Activated CD8-positive, alpha-beta memory T cell treated with anti-CD3 and anti-CD28 coated beads, Interleukin-2, amount 50 U/mL, for 1 hour (primary cell): Measurements from ENCODE around the gene NCDN.

Source experiments
- DNase-seq: peaks from one replicate; pipeline ENCODE4 v3.0.0-alpha.2; 2020; ENCODE audit errors: extremely low read depth

Gene NCDN

DNA sequence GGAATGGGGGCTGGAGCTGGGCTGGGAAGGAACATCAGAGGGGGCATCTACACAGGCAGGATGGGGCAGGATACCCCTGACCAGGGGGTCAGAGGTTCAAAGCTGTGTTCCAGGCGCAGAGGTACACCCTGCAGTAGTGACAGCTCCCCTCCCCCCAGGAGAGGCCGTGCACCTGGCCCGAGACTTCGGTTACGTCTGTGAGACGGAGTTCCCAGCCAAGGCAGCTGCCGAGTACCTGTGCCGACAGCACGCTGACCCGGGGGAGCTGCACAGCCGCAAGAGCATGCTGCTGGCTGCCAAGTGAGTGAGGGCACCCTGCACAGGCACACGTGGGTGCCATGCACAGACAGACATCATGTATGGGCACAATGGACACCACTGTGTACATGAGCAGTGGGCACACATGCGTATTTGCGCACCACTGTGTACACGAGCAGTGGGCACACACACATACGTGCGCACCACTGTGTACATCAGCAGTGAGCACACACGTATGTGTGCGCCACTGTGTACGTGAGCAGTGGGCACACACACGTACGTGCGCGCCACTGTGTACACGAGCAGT, 33.0 kb downstream of the NCDN start:
- DNase-seq, result no peak

DNA sequence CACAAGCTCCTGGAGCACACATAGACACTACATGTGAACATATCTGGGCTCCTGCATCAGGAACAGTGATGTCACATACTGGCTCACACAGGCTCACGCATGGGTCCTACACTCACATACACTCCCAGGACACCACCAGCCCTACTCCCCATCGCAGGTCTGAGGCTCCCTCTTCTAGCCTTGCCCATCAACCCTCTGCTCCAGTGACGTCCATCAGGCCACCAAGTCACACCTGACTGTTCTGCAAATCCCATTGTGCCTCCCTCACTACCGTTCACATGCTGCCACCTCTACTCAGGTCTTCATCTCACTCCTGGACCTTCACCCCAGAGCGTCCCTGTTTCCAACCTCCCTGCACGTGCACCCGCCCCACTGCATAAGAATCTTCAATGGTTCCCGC, 33.6 kb downstream of the NCDN start:
- DNase-seq, result no peak

DNA sequence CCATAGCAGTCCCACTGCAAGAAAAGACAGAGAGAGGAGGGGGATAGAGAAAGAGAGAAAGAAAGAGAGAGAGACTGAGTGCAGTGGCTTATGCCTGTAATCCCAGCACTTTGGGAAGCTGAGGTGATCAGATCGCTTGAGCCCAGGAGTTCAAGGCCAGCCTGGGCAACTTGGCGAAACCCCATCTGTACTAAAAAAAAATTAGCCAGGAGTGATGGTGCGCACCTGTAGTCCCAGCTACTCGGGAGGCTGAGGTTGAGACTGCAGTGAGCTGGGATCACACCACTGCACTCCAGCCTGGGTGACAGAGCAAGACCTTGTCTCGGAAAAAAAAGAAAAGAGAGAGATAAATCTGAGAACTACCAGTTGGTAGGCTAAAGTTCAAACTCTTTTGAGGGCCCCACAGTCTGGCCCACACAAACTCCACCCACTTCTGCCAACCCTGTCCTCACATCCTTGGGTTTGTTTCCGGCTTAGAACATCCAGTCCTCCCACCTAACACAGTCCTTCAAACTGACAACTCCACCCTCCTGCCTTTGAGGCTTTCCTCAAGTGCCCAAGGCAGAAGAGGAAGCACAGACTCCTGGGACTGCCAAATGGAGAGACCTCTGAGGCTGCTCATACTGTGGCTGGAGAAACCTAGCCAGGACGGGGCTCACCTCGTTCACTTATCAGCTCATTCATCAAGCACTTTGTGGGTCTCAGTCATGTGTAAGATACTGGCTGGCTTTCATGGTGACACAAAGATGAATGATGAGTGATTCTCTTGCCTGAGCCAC, 35.6 kb downstream of the NCDN start:
- DNase-seq, result no peak

DNA sequence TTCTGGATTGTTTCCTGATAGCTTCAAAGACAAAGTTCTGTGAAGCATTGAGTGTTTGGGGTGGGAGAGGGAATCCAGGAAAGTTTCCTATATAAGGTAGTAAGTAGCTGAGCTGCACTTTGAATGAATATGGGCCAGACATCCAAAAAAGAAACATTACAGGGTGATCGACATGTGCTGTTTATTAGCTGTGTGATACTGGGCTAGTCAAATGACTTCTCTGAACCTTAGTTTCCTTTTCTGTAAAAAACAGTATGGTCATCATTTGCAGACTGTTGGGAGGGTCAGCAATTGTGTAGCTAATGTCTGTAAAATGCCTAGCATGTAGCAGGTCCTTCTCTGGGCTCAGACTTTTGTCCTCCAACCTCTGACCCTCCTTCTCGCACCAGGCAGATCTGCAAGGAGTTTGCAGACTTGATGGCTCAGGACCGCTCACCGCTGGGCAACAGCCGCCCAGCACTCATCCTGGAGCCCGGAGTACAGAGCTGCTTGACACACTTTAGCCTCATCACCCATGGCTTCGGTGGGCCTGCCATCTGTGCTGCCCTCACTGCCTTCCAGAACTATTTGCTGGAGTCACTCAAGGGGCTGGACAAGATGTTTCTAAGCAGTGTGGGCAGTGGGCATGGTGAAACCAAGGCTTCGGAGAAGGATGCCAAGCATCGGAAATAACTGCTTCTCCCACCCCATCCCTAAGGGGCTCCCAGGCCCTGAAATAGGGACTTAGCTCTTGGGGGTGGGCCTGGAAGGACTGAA, 36.6 kb downstream of the NCDN start:
- no peak for DNase-seq

DNA sequence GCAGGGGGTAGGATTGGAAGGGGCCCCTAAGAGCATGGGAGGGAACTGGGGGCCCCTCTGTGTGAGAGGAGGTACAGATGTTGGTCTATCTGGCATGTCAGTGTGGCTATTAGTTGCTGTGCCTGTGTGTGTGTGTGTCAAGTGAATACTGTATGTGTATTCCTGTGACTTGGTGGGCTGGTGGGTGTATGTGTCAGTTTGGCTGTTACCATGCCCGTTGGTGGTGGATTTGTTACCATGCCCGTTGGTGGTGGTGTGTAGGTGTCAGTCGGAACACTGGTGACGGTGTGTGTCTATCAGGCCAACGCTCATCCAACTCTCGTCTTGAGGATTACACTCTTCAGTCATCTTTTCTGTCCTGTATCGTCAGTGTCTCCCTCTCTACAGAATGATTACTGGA, 38.1 kb downstream of the NCDN start:
- DNase-seq, result no peak

DNA sequence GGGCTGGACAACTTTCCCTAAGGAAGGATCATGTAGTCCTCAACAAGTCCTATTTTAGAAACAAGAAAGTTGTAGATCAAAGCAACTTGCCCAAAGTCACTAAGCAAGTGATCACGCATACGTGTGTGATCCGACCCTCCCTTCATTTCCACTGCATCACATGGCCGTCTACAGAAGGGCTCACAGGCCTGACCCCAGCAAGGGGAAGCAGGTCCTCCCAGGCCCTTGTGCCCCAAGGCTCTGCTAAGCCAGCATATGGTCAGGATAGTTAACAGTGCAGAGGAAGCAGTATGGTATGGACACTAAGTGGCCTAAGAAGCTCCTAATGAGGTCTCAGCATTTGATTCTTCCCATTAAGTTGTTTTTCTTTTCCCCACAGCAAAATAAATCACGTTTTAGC, 40.3 kb downstream of the NCDN start:
- no peak for DNase-seq

DNA sequence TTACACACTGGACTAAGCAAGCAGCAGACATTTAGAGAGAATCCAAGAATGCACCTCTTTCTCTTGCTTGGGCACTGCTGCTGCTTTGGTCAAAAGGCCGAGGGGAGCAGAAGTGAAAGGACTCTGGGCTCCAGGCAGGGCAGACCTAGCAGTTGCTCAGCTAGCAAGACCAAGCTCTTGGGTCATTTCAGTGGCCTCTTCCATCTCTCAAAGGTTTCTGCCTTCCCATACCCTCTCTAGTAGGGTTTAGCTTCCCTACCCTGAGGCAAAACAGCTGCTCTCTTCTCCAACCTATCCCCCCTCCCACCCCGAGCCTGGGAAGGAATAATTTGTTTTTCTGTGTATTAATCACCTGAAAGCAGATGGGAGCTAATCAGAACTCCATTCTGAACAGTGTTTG, 41.3 kb downstream of the NCDN start:
- no peak for DNase-seq

DNA sequence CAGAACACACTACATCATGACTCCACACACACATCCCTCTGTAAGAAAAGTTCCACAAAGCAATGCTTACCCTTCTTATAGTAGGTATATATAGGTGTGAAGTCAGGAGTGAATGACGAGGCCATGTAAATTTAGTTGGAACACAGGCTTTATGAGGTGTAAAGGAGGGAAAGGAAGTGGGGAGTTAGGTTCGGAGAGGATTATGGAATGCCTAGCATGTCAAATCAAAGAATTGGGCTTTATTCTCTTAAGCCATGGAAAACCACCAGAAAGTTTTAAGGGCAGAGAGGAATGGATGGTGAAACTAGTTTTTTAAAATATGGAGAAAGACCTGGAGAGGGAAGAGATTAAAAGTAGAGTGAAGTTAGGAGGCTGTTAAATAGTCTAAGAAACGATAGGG, 41.8 kb downstream of the NCDN start:
- DNase-seq, result no peak

DNA sequence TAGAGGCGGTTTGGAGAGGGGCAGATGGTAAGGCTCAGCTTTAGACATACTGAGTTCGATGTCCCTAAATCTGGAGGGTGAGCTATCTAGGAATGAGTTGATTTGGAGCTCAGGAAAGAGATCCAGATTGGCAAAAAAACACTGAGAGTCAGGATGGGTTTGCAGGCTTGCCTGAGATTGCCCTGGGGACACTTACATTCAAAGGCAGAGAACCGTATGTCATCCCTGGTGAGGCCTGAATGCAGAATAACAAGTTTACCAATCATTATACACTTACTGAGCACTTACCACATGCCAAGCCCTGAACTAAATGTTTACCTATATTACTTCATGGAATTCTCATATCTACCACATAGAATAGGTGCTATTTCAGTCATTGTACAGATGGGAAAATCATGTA, 43.0 kb downstream of the NCDN start:
- no peak for DNase-seq

DNA sequence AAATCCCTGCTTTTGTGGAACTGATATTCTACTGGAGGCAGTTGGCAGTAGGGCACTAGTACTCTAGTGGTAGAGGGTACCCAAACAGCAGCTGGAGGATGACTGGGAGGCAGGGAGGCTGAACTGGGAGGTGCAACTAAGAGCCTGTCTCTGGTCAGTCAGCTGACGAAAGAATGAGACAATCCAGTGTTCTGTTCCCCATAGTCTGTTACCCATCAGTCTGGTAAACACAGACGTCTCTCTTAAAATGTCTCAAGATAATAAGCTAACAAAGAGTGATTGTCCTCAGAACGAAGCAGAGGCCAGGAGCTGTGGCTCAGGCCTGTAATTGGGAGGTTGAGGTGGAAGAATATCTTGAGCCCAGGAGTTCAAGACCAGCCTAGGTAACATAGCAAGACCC, 45.9 kb downstream of the NCDN start:
- no peak for DNase-seq

DNA sequence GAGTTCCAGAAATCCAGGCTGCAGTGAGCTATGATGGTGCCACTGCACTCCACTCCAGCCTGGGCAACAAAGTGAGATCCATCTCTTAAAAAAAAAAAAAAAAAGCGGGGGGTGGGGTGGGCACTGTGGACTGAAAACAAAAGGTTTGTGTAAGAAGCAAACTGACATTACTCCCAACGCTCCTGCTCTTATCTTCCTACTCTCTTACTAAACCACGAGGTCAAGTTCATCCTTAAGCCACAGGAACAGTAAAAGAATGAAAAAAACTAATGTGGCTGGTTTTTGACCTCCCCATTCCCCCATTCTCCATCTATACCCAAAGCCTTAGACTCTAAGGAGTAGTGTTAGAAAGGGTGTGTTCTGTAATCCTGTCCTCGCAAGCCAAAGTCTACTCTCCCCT, 46.3 kb downstream of the NCDN start:
- DNase-seq, result no peak

DNA sequence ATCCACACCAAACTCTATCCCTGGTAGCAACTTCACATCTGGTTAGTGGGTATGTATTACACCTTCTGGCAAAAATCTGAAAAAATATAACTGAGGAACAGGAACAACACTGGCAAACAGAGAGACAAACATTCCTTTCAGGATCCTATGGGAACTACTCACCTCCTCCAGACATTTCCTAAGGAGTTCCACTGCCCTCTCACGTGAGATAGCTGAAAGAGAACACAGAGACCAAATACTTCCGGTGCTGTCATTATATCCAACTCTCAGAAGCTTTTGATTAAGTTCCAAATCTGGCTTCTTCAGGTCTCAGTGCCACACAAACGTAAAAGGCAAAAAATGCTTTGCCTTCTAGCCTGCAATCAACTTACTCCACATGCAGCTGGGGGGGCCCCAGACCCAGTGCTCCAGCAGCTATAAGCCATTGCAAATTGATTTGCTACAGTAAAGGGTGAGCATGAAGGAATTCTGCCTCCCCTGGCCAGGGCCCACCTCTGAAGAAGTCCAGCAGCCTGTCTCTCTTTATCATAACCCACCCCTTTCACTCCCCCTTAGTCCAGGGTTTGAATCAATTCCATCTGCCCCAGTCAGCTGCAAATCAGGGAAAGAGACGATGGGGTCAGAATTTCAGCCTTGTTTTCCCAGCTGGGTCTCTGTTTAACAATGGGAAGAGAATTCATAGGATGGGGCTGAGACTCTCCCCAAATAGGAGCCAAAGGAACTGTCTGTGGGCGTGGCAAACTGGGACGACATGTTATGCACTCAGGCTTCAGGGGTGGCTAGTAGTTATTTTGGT, 47.7 kb downstream of the NCDN start:
- no peak for DNase-seq

DNA sequence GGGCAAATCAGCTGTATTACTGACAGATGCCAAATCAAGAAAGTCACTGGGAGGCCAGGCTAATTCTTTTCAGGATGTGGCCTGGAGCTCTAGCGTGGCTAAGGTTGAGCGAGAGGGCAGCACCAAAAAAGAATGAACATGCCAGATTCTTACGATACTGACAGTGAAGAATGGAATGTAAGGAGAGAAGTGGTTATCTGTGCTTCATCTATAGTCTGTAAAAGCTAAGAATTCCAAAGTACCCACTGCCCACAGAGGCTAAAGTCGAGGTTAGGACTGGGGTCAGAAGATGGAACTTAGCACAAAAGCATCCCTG, 48.2 kb downstream of the NCDN start:
- no peak for DNase-seq

DNA sequence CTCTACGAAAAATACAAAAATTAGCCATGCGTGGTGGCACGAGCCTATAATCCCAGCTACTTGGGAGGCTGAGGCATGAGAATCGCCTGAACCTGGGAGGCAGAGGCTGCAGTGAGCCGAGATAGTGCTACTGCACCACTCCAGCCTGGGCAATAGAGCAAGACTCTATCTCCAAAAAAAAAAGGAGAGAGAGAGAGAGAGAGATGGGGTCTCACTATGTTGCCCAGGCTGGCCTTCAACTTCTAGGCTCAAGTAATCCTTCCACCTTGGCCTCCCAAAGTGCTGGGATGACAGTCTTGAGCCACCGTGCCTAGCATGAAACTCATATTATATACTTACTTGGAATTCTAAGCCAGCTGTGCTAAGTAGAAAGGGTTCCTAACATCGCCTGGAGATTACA, 54.1 kb downstream of the NCDN start:
- DNase-seq, result no peak

DNA sequence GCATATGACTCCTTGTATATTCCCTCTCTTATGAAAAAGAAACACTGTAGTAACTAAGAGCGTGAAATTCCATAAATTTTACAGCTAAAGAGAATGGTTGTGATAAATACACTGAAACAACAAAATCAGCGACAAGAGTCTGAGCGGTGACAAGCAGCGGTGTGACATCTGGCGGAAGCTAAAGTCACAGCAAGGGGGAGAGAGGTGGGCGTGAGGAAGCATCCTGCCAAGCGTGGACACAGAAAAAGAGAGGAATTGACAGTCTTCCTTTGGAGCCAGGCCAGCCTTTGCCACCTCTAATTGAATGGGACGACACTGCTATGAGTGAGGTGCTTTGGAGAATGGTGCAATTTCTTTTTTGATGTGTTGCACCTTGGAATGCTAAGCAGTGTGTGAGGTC, 57.8 kb downstream of the NCDN start:
- no peak for DNase-seq
